ENCODE results near the gene GLIS1. TPM values are rescaled to one million over a fixed set of nuclear protein-coding genes. Genes with fewer than 3 reads are reported as not detected.

The GLIS1 gene
- total and polyA plus RNA-seq, 9 donors = 0.12 to 2.9 (median 0.48) TPM; not detected in 1

DNA sequence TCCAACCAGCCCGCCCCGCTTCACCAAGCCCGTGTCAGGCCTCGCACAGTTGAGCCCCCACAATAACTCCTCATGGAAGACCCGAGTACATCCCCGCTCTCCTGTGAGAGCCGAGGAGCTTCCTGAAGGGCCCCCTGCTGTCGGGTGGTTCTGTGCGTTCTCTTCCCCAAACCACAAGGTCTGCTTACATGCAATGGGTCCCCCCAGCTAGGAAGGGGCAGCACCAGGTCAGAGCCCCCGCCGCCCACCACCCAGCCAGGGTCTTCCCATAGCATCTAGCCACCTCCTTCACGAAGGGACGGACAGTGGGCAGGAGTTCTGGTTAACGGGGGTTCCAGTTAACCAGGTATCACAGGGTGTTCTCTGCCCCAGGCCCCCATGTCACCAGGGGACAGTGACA lies 51.5 kb downstream of the GLIS1 start:
- H3K27me3 ChIP-seq = no peaks in the 10 kb centered on the region
- no peak overlapping the region for H3K27ac ChIP-seq
- WGBS, 3 donors = 69 to 82% (median 73%) methylated on average over 12 to 14 of the region's 14 CpGs
- no peaks in the 10 kb centered on the region for H3K9me3 ChIP-seq
- no peak overlapping the region for H3K4me3 ChIP-seq
- DNase-seq = no peak
- H3K36me3 ChIP-seq = no peaks in the 10 kb centered on the region
- intact Hi-C loops (cut with DNase I) = loop anchor here in 1 of 4 donors (10.0 kb wide), 1 partner anchor 203 kb away; no protein-coding TSS in a partner anchor
- H3K4me1 ChIP-seq (ENCODE audit: insufficient read depth) = no peaks in the 10 kb centered on the region
- no peak for TF ChIP-seq EP300 (IDR thresholded peaks at IDR 0.05)

DNA sequence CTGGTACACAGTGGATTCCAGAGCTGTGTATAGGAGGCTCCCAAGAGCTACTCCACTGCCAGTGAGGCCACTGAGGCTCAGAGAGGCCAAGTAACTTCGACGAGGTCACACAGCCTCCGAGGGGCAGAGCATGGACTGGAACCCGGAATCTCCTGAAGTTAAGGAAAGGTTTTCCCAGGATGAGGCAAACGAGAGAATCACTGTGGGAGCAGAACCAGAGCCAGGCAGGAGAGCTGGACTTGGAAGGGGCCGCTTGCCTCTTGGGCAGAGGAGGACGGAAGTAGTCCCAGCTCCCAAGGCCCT lies 52.0 kb downstream of the GLIS1 start:
- WGBS, 3 donors = 79 to 85% (median 82%) methylated on average over 7 of the region's 7 CpGs
- no peak for DNase-seq
- Histone ChIP-seq H3K9me3 (no peaks in the 10 kb centered on the region), H3K27ac (no peak overlapping the region), H3K4me3 (no peak overlapping the region), H3K4me1 (ENCODE audit: insufficient read depth) (no peaks in the 10 kb centered on the region), H3K36me3 (no peaks in the 10 kb centered on the region), H3K27me3 (no peaks in the 10 kb centered on the region)
- TF ChIP-seq POLR2A (IDR thresholded peaks at IDR 0.05) (no peak), CTCF (IDR thresholded peaks at IDR 0.05) (no peak), EP300 (IDR thresholded peaks at IDR 0.05) (no peak)
- intact Hi-C loops (cut with DNase I) = loop anchor here in 1 of 4 donors (10.0 kb wide), 1 partner anchor 202 kb away; no protein-coding TSS in a partner anchor

GRCh38 chr1:53686091-53686964 lies 52.6 kb downstream of the GLIS1 start:
- Histone ChIP-seq H3K4me3 (no peak overlapping the region), H3K4me1 (ENCODE audit: insufficient read depth) (no peaks in the 10 kb centered on the region), H3K27ac (no peak overlapping the region), H3K9me3 (no peaks in the 10 kb centered on the region), H3K27me3 (no peaks in the 10 kb centered on the region), H3K36me3 (no peaks in the 10 kb centered on the region)
- DNase-seq = no peak
- 45 to 54% (median 46%) methylated on average over 13 of the region's 13 CpGs for WGBS, 3 donors
- intact Hi-C loops (cut with DNase I) = loop anchor here in 1 of 4 donors (10.0 kb wide), 1 partner anchor 202 kb away; no protein-coding TSS in a partner anchor
- TF ChIP-seq POLR2A (IDR thresholded peaks at IDR 0.05) (no peak), CTCF (IDR thresholded peaks at IDR 0.05) (no peak)

DNA sequence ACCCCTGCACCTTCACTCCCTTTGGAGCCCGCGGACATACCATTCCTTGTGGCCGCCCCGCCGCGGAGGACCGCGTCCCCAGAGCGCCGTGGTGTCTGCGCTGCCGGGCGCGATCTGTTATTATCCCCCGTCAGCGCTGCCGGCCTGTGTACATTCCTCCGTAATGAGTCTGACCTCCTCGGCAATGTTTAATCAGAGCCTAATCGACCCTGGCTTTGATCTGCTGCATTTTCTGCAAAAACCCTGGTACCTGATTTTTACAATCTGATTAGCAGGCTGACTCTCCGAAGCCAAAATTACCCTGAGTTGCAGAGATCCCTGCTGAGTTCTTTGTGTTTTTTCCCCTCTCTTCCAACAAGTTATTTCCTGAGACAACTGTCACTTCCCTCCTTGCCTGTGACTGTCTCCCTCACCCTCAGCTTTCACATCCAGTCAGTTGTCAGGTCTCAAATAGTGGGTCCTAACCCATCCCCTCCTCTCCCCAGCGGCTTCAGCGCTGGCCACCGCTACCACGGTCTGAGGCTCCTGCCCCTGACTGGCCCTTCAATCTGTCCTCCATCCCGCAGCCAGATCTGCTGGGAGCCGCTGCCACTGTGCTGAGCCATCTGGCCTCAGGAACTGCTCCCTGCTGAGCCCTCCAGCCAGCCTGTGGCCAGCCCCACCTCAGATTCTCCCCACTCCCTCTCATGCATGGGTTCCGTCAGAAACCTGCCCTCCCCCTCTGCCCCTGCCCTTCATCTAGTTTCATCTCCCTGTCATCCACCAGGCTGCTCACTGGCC lies 53.5 kb downstream of the GLIS1 start:
- Histone ChIP-seq H3K27me3 (no peaks in the 10 kb centered on the region), H3K27ac (no peak overlapping the region), H3K4me3 (no peak overlapping the region), H3K9me3 (no peaks in the 10 kb centered on the region), H3K4me1 (ENCODE audit: insufficient read depth) (no peaks in the 10 kb centered on the region), H3K36me3 (no peaks in the 10 kb centered on the region)
- intact Hi-C loops (cut with DNase I) = loop anchor here in 1 of 4 donors (10.0 kb wide), 1 partner anchor 201 kb away; no protein-coding TSS in a partner anchor
- TF ChIP-seq CTCF (IDR thresholded peaks at IDR 0.05) (no peak), EP300 (IDR thresholded peaks at IDR 0.05) (no peak), POLR2A (IDR thresholded peaks at IDR 0.05) (no peak)
- no peak for DNase-seq
- WGBS, 3 donors = 58 to 72% (median 62%) methylated on average over 28 of the region's 28 CpGs

Measured in ovary (tissue), 9 donors.